ENCODE results near the gene KCNMA1. TPM values are rescaled to one million over a fixed set of nuclear protein-coding genes. Genes with fewer than 3 reads are reported as not detected.

The KCNMA1 gene
- total and polyA plus RNA-seq, 9 of the 15 experiments (the other 6 are each of a cell fraction or from before 2014, with no cell fraction given): 0.01 to 0.95 (median 0.15) TPM; not detected in 4

GRCh38 chr10:77667426-77668324 is 30.1 kb upstream of the KCNMA1 start:
- no peak overlapping the region for H3K4me3 ChIP-seq
- H3K9me1 ChIP-seq (ENCODE audit: control insufficient read depth, insufficient read depth, low read length): no peaks in the 10 kb centered on the region
- POLR2A ChIA-PET: interaction anchor here (0.8 to 1.2 kb wide), 3 partner anchors 11 to 22 kb away, joined by 3 to 7 read pairs (median 4); no protein-coding TSS in a partner anchor
- H2AFZ ChIP-seq (ENCODE audit: low read depth, low read length): no peak overlapping the region
- no peaks in the 10 kb centered on the region for H3K79me2 ChIP-seq (ENCODE audit: control insufficient read depth, insufficient read depth, low read length)
- DNase-seq (ENCODE audit: extremely low read depth in 1 of 4, low spot score in 3 of 4): no peak
- no TSS peak for BruUV-seq (replicated peaks)
- no peaks in the 10 kb centered on the region; a peak in 1 of 5 replicates for H3K4me1 ChIP-seq (replicated peaks in 1 of 2; ENCODE audit: control insufficient read depth in 2 of 2, insufficient read depth in 2 of 2, low read length in 2 of 2)
- H3K9me3 ChIP-seq (replicated peaks; ENCODE audit: control insufficient read depth, insufficient read depth, low read depth, low read length): no peaks in the 10 kb centered on the region
- no peaks in the 10 kb centered on the region for H4K20me1 ChIP-seq (replicated peaks; ENCODE audit: control insufficient read depth, insufficient read depth, low read length)
- H3K9ac ChIP-seq (ENCODE audit: insufficient read depth in 1 of 2, low read depth in 2 of 2, low read length in 2 of 2): no peak overlapping the region
- H3K36me3 ChIP-seq (ENCODE audit: control insufficient read depth, insufficient read depth, low read length): no peaks in the 10 kb centered on the region
- peaks cover under 1 to 1% of the 10 kb centered on the region in 2 experiments; a peak in 4 of 5 replicates for H3K27me3 ChIP-seq (ENCODE audit: control insufficient read depth in 2 of 2, insufficient read depth in 2 of 2, low read length in 2 of 2)
- 0% methylated on average over 3 of the region's 3 CpGs for WGBS (ENCODE audit: insufficient coverage, low coverage, missing lambda C conversion rate)
- ATAC-seq: no peak
- H3K27ac ChIP-seq (ENCODE audit: extremely low read depth, low read depth, low read length): no peak overlapping the region
- in situ Hi-C loops (cut with MboI) (no loop called here), intact Hi-C loops (cut with micrococcal nuclease) (no loop called here)
- no peak overlapping the region for H3K4me2 ChIP-seq (ENCODE audit: insufficient read depth, low read length)
- FAIRE-seq: no peak
- CTCF ChIA-PET (ENCODE audit: low intra/inter-chr PET ratio): no interaction called here
- TF ChIP-seq ZZZ3 (IDR thresholded peaks at IDR 0.05) (no peak), KAT8 (IDR thresholded peaks at IDR 0.05; ENCODE audit: low read depth) (no peak), POLR2AphosphoS2 (IDR thresholded peaks at IDR 0.05; ENCODE audit: low read length) (no peak), CEBPB (tag; IDR thresholded peaks at IDR 0.05) (no peak), ZBTB5 (IDR thresholded peaks at IDR 0.05) (no peak), KLF6 (CRISPR knock-in tag; IDR thresholded peaks at IDR 0.05; ENCODE audit: borderline replicate concordance) (no peak), ZC3H8 (IDR thresholded peaks at IDR 0.05) (no peak), ZC3H11A (IDR thresholded peaks at IDR 0.05; ENCODE audit: low read depth, low read length) (no peak), E2F4 (CRISPR knock-in tag; IDR thresholded peaks at IDR 0.05; ENCODE audit: low read depth) (no peak), SMARCB1 (IDR thresholded peaks at IDR 0.05; ENCODE audit: insufficient read length, low read depth) (no peak), COPS2 (conservative IDR thresholded peaks at IDR 0.05) (no peak), NR2C1 (IDR thresholded peaks at IDR 0.05) (no peak), NR2C1 (tag; IDR thresholded peaks at IDR 0.05) (no peak), ZNF133 (CRISPR knock-in tag; IDR thresholded peaks at IDR 0.05) (no peak), TCF3 (CRISPR knock-in tag; IDR thresholded peaks at IDR 0.05) (no peak), NFIX (CRISPR knock-in tag; IDR thresholded peaks at IDR 0.05; ENCODE audit: low read depth) (peak; percentile 10; the same call in 1 of the 2 replicates), BCOR (IDR thresholded peaks at IDR 0.05) (peak; percentile 55), RBM25 (IDR thresholded peaks at IDR 0.05; ENCODE audit: low read depth, low read length, severe bottlenecking) (peak; percentile 95), SREBF2 (CRISPR knock-in tag; IDR thresholded peaks at IDR 0.05) (no peak), ZNF655 (CRISPR knock-in tag; IDR thresholded peaks at IDR 0.05) (no peak), POLR2A (conservative IDR thresholded peaks at IDR 0.05) (no peak), PHF20 (IDR thresholded peaks at IDR 0.05; ENCODE audit: partially characterized antibody) (no peak)
